Left ventricle myocardium inferior (tissue), 1 donor: ENCODE data around the gene CRY2. TPM values are rescaled to one million over a fixed set of nuclear protein-coding genes. Genes with fewer than 3 reads are reported as not detected.
"Not testable (repeated sequence)": the region's sequence is repeated elsewhere in the genome, so short reads cannot be mapped to it uniquely, and the experiment has no call there.

Experiments used
- DNase-seq: peaks from one replicate; pipeline ENCODE4 v3.0.0-alpha.2; 2020
- H3K27ac ChIP-seq: fragments of 200-600 bp; replicated peaks from 2 replicates; pipeline ENCODE4 v1.8.0; 2021
- H3K27me3 ChIP-seq: fragments of 200-600 bp; 2 replicates; pipeline ENCODE4 v1.8.0; 2021; ENCODE audit warnings: low read depth
- H3K36me3 ChIP-seq: fragments of 200-600 bp; 2 replicates; pipeline ENCODE4 v1.8.0; 2021
- H3K4me1 ChIP-seq: fragments of 200-600 bp; 2 replicates; pipeline ENCODE4 v1.8.0; 2021
- H3K4me3 ChIP-seq: fragments of 200-600 bp; 2 replicates; pipeline ENCODE4 v1.8.0; 2021; ENCODE audit warnings: mild to moderate bottlenecking, moderate library complexity
- H3K9me3 ChIP-seq: fragments of 200-600 bp; replicated peaks from 2 replicates; pipeline ENCODE4 v1.8.0; 2021
- CTCF ChIP-seq: fragments of 200-600 bp; IDR thresholded peaks from 2 replicates; pipeline ENCODE4 v1.8.0; 2021; ENCODE audit warnings: antibody characterized with exemption, mild to moderate bottlenecking, borderline replicate concordance
- intact Hi-C: fragments of 100-400 bp; cut with micrococcal nuclease; formaldehyde crosslinking; loops from one replicate; pipeline ENCODE4 v1.11.0; 2022
- total RNA-seq: library from RNA; stranded (reverse); fragmentation: NEBNext Ultra II Directional; extraction: Animal tissue kit (Norgen Biotek cat#: 25700); gene quantifications from one replicate; pipeline ENCODE4 v1.2.1, GENCODE V29; 2021
- donor health status: DM: no; HTN: yes; CAD: no; lungs with severe emphysema.

The CRY2 gene
- total RNA-seq, 1 donor from 2014 or later: 62.2 TPM

- DNase-seq: no peak
- H3K4me3 ChIP-seq: no peak overlapping the region
- no peak for TF ChIP-seq CTCF
- H3K36me3 ChIP-seq: peaks cover 10% of the 10 kb centered on the region
- H3K4me1 ChIP-seq: no peaks in the 10 kb centered on the region
- H3K27ac ChIP-seq: no peak overlapping the region
- H3K27me3 ChIP-seq: no peaks in the 10 kb centered on the region
- intact Hi-C loops: no loop called here
- no peaks in the 10 kb centered on the region for H3K9me3 ChIP-seq
Measured at GRCh38 chr11:45816614-45817013, 30.7 kb upstream of the CRY2 start.

GRCh38 chr11:45817191-45817590 is 30.1 kb upstream of the CRY2 start:
- no peak for TF ChIP-seq CTCF
- no peak overlapping the region for H3K27ac ChIP-seq
- no peaks in the 10 kb centered on the region for H3K27me3 ChIP-seq
- DNase-seq: no peak
- no peaks in the 10 kb centered on the region for H3K9me3 ChIP-seq
- no peak overlapping the region for H3K4me3 ChIP-seq
- peaks cover 4% of the 10 kb centered on the region for H3K36me3 ChIP-seq
- H3K4me1 ChIP-seq: no peaks in the 10 kb centered on the region
- intact Hi-C loops: no loop called here

GRCh38 chr11:45818961-45819605 is 28.2 kb upstream of the CRY2 start:
- peaks cover 6% of the 10 kb centered on the region for H3K4me1 ChIP-seq
- no peaks in the 10 kb centered on the region for H3K9me3 ChIP-seq
- no peak for DNase-seq
- H3K27me3 ChIP-seq: no peaks in the 10 kb centered on the region
- TF ChIP-seq CTCF: no peak
- no peak overlapping the region for H3K4me3 ChIP-seq
- intact Hi-C loops: no loop called here
- no peaks in the 10 kb centered on the region for H3K36me3 ChIP-seq
- H3K27ac ChIP-seq: no peak overlapping the region

- DNase-seq: no peak
- no peaks in the 10 kb centered on the region for H3K27me3 ChIP-seq
- no peak overlapping the region for H3K27ac ChIP-seq
- no peak for TF ChIP-seq CTCF
- H3K36me3 ChIP-seq: no peaks in the 10 kb centered on the region
- no peak overlapping the region for H3K4me3 ChIP-seq
- intact Hi-C loops: no loop called here
- peaks cover 6% of the 10 kb centered on the region for H3K4me1 ChIP-seq
- H3K9me3 ChIP-seq: no peaks in the 10 kb centered on the region
Measured at GRCh38 chr11:45820211-45820857, 26.9 kb upstream of the CRY2 start.

GRCh38 chr11:45826492-45826891 is 20.8 kb upstream of the CRY2 start:
- DNase-seq, intact Hi-C loops, H3K4me3 ChIP-seq, H3K4me1 ChIP-seq, H3K9me3 ChIP-seq, H3K27ac ChIP-seq, H3K36me3 ChIP-seq: not testable (repeated sequence)
- H3K27me3 ChIP-seq: peaks cover 10% of the 10 kb centered on the region

- intact Hi-C loops: no loop called here
- H3K4me3 ChIP-seq: no peak overlapping the region
- H3K27ac ChIP-seq: no peak overlapping the region
- TF ChIP-seq CTCF: no peak
- DNase-seq: no peak
- H3K27me3 ChIP-seq: peaks cover 10% of the 10 kb centered on the region
- no peaks in the 10 kb centered on the region for H3K9me3 ChIP-seq
- no peaks in the 10 kb centered on the region for H3K36me3 ChIP-seq
- peaks cover 6% of the 10 kb centered on the region for H3K4me1 ChIP-seq
Measured at GRCh38 chr11:45827123-45827522, 20.2 kb upstream of the CRY2 start.
